CD4-positive, alpha-beta T cell treated with Interleukin-4 for 4 hours (primary cell): ENCODE data around the gene SLC22A16.
"Not testable (repeated sequence)": the region's sequence is repeated elsewhere in the genome, so short reads cannot be mapped to it uniquely, and the experiment has no call there.

Experiments
- DNase-seq: peaks from one replicate; pipeline ENCODE4 v3.0.0-alpha.2; 2020

The SLC22A16 gene

GRCh38 chr6:110488606-110489190, 12.3 kb upstream of the SLC22A16 start:
- DNase-seq: no peak

- DNase-seq: not testable (repeated sequence)
Observed at GRCh38 chr6:110487968-110488381, 11.6 kb upstream of the SLC22A16 start.

GRCh38 chr6:110486756-110487155, 10.3 kb upstream of the SLC22A16 start:
- no peak for DNase-seq

GRCh38 chr6:110485491-110485890, 9.1 kb upstream of the SLC22A16 start:
- no peak for DNase-seq

GRCh38 chr6:110484321-110484720, 7.9 kb upstream of the SLC22A16 start:
- DNase-seq: no peak

- no peak for DNase-seq
Observed at GRCh38 chr6:110482774-110483400, 6.5 kb upstream of the SLC22A16 start.

- no peak for DNase-seq
Observed at GRCh38 chr6:110481081-110481480, 4.7 kb upstream of the SLC22A16 start.

- no peak for DNase-seq
Observed at GRCh38 chr6:110475066-110475653, 1.3 kb downstream of the SLC22A16 start.

- DNase-seq: no peak
Observed at GRCh38 chr6:110474500-110474899, 1.9 kb downstream of the SLC22A16 start.

GRCh38 chr6:110472739-110473138, 3.7 kb downstream of the SLC22A16 start:
- no peak for DNase-seq

- DNase-seq: no peak
Observed at GRCh38 chr6:110471726-110472365, 4.6 kb downstream of the SLC22A16 start.

- no peak for DNase-seq
Observed at GRCh38 chr6:110468731-110469130, 7.7 kb downstream of the SLC22A16 start.

- no peak for DNase-seq
Observed at GRCh38 chr6:110467566-110468140, 8.8 kb downstream of the SLC22A16 start.

- DNase-seq: no peak
Observed at GRCh38 chr6:110462884-110463481, 13.4 kb downstream of the SLC22A16 start.

- DNase-seq: no peak
Observed at GRCh38 chr6:110461376-110461775, 15.0 kb downstream of the SLC22A16 start.

- no peak for DNase-seq
Observed at GRCh38 chr6:110459137-110459536, 17.3 kb downstream of the SLC22A16 start.

GRCh38 chr6:110458476-110458875, 17.9 kb downstream of the SLC22A16 start:
- DNase-seq: no peak

GRCh38 chr6:110457567-110458175, 18.7 kb downstream of the SLC22A16 start:
- not testable (repeated sequence) for DNase-seq

- DNase-seq: no peak
Observed at GRCh38 chr6:110456694-110457093, 19.7 kb downstream of the SLC22A16 start.

- DNase-seq: no peak
Observed at GRCh38 chr6:110449541-110449895, 26.9 kb downstream of the SLC22A16 start.

- DNase-seq: no peak
Observed at GRCh38 chr6:110448846-110449540, 27.4 kb downstream of the SLC22A16 start.

- DNase-seq: no peak
Observed at GRCh38 chr6:110447761-110448160, 28.7 kb downstream of the SLC22A16 start.
